HG03103 (cell line): ENCODE data around the gene SPEM3.

ENCODE experiments used
- ATAC-seq: cut with Tn5 transposase; IDR thresholded peaks from one replicate; pipeline ENCODE4 v1.9.1; 2021; ENCODE audit warnings: low read depth; ENCODE audit not compliant: unreplicated experiment

The SPEM3 gene

DNA sequence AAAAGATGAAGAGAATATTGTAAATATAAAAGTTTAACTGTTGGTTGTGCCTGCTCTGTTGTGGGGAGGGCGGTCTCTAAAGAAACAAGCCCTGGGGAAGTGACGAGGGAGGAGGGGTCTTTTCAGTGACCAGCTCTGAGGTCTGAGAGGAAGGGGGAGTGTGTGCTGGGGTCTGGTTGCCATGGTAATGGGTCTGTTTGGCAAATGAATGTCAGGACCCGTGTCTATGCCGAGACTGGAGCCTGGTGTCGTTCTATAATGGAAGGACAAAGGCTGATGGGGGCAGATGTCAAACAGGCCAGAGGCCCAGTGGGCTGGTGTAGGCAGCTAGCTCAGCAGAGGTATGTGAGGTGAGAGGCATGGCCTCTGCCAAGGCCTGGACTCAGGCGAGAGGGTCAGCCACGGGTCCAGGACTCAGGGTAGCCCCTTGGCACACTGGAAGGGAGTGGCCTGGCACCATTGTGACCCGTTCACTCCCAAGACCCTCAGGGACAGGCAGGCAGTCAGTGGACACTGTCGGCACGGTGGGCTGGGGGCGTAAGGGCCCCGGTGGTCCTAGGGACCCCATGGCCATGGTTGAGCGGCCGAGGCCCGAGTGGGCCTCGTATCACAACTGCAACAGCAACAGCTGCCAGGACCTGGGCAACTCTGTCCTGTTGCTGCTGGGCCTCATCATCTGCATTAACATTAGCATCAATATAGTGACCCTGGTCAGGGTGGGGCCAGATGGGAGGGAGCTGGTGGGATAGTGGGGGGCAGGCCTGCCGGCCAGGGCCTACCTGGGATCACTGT, 8.6 kb upstream of the SPEM3 start, which contains the start of gene SPEM1:
TSS of gene SPEM1 (plus strand) at position 506 of the 792 bp plus-strand sequence. CDS start at position 567, 61 bp downstream.
- ATAC-seq, result no peak

DNA sequence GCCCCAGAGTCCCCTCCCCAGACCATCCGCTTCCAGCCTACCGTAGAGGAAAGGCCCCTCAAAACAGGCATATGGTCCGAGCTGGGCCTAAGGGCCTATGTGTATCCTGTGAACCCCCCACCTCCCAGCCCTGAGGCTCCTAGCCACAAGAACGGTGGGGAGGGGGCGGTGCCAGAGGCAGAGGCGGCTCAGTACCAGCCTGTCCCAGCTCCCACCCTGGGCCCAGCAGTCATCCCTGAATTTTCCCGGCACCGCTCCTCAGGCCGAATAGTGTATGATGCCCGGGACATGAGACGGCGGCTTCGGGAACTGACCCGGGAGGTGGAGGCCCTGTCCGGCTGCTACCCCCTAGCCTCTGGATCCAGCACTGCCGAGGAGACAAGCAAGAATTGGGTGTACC, 7.5 kb upstream of the SPEM3 start:
- no peak for ATAC-seq

DNA sequence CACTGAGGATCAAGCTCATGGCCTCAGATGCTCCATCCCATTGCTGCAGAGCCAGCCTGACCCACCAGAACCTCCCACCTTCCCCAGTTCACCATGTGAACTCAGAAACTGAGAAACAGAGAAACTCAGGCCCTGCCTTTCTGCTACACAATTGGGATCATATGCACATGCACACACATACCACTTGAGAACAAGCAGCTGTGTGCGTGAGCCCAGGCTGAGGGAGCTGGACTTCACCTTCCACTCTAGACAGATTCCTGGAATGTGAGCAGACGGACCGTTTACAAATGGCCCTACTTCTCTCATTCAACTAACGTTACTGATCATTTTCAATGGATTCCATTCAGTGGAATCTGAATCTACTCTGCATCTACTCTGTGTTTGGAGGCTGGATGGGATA, 5.0 kb upstream of the SPEM3 start:
- ATAC-seq, result no peak

DNA sequence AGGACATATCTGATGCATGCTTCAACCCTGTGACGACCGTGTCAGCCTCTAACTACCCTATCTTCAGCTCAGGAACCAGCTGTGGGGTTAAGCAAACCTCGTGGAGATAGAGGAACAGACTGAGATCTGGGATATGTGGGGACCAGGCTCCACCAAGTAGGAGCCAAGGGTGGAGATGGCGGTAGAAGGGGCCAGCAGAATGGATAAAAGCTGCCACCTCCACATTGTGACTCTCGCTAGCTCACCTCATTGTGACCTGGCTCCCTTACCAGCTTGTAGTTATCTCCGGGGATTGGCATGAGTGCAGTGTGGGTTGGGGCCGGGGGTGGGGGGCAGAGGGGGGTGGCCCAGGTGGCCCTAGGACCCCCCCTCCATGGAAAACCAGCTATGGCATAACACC, 3.3 kb upstream of the SPEM3 start, which contains the start of gene SPEM2:
TSS of gene SPEM2 (plus strand) at position 301 of the 400 bp plus-strand sequence. CDS start at position 374, 73 bp downstream.
- no peak for ATAC-seq

DNA sequence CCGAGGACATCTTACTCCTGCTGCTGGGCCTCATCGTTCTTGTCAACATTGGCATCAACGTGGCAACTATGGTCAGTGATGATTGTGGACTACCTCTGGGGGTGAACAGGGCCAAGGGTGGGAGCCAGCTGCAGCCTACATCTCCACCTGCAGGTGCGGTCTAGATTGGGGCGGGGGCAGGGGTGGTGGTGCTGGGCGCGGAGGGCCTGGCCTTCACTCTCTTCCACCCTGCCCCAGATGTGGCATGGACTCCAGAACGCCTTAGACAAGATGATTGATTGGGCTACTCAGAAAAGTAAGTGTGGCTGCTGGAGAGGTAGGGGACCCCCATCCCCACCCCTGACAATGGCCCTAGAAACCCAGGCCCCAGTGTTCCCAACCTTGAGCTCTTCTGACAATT, 2.9 kb upstream of the SPEM3 start:
- ATAC-seq, result no peak

DNA sequence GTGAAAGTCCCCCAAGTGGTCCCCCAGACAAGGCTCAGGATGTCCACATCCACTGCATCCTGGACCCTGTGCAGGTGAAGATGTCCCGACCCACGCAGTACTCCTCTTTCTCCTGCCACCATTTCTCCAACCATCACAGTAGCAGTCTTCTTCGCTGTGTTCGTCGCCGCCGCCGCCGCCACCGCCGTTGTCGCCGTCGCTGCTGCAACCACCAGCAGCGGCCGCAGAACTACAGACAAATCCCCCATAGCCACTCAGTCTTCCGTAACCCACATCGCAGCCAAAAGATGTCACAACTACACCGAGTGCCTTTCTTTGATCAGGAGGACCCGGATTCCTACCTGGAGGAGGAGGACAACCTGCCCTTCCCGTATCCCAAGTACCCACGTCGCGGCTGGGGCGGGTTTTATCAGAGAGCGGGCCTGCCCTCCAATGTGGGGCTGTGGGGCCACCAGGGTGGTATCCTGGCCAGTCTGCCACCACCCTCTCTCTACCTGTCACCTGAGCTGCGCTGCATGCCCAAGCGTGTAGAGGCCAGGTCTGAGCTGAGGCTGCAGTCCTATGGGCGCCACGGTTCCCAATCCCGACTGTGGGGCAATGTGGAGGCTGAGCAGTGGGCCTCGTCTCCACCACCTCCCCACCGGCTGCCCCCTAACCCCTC, 2.3 kb upstream of the SPEM3 start:
- ATAC-seq, result no peak

DNA sequence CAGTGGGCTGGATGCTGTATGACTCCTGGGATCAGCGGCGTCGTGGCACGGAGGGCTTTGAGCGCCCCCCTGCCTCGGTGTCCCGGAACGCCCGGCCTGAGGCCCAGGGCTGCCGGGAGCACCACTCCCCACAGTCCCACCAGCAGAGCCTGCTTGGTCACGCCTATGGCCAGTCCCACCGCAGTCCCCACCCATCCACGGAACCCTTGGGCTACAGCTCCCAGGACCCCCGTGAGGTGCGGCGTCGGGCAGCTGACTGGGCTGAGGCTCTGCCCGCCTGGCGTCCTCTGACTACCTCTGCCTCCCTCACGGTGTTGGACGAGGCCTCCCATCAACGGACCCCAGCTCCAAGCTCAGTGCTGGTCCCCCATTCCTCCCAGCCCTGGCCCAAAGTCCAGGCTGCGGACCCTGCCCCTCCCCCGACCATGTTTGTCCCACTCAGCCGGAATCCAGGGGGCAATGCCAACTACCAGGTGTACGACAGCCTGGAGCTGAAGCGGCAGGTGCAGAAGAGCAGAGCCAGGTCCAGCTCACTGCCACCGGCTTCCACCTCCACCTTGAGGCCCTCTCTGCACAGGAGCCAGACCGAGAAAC, 1.7 kb upstream of the SPEM3 start:
- no peak for ATAC-seq

DNA sequence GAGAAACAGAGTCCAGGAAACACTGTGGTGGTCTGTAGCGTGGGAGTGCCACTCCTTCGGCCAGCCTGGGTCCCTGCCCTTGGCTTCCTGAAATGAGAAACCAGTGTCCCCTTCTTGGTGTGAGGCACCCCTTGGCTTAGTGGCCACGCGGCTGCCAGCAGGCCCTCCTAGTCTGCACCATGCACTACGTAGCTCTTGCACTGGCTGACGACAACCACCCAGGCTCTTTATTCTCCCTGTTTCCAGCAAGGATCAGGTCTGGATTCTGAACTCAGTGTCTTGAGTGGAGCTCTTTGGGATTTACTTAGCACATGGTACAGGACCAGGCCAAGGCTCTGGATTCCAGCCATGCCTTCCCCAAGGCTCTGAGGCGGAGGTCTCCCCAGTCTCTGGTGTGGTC, 1.1 kb upstream of the SPEM3 start:
- no peak for ATAC-seq

DNA sequence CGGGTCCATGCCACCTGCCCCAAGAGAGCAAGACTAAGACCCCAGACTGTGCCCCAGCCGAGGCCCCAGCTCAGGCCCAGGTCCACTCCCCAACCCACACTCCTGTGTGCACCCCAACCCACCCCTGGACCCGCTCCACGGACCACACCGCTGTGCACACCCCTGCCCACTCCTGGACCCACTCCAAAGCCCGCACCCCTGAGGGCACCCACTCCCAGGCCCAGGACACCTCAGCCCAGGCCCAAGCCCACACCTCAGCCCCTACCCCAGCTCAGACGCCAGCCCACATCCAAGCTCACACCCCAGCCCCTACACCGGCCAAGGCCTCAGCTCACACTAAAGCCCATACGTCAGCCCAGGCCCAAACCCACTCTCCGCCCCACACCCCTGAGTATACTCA, 1.1 kb downstream of the SPEM3 start:
- no peak for ATAC-seq

DNA sequence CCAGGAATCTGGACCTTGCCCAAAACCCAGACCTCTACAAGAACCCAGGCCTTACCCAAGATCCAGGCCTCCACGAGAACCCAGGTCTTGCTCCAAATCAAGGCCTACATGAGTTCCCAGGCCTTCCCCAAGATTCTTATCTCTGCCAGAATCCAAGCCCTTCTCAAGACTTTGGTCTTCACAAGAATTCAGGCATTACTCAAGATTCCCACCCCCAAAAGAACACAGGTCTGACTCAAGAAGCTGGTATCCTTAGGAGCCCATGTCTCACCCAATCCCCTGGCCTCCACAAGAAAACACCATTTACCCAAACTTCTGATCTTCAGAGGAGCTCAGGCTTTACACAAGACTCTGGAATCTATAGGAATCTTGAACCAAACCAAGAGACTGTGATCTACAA, 2.6 kb downstream of the SPEM3 start:
- no peak for ATAC-seq

DNA sequence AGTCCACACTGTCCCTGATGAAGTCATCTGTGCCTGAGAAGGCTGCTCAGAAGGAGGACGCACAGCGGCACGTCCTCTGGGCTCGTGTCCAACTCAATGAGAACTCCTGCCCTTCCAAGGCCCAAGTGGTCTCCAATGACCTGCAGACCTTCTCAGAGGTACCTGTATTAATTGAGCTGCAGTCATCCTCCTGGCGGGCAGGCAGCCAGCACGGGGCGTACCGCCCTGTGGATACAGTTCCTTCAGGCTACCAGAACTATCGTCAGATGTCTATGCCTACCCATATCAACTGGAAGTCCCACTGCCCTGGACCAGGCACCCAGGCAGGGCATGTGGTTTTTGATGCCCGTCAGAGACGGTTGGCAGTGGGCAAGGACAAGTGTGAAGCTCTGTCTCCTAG, 3.6 kb downstream of the SPEM3 start:
- ATAC-seq, result no peak

DNA sequence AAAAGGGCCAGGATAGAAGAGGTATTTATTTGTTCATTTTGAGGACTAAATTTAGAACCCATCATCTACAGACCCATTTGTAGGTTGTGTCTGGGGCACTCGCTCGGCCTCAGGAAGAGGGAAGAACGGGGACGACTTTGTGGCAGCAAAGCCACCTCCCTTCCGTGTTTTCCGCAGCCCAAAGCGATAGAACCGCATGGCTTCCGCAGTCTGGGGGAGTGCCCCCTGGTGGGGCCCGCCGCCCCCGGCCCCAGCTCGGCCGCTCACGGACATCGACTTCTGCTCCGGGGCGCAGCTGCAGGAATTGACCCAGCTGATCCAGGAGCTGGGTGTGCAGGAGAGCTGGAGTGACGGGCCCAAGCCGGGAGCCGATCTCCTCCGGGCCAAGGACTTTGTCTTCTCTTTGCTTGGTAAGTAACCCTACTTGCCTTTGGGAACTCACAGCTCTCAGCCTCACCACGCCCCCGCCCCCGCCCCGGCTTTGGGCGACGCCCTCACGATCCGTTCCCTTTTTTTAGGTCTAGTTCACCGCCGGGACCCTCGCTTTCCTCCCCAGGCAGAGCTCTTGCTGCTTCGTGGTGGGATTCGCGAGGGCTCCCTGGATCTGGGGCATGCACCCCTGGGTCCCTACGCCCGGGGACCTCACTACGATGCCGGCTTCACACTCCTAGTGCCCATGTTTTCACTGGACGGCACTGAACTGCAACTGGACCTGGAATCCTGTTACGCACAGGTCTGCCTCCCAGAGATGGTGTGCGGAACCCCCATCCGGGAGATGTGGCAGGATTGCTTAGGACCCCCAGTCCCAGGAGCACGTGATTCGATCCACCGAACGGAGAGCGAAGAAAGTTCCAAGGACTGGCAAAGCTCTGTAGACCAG, 7.3 kb downstream of the SPEM3 start:
- ATAC-seq, result peak; percentile 10

DNA sequence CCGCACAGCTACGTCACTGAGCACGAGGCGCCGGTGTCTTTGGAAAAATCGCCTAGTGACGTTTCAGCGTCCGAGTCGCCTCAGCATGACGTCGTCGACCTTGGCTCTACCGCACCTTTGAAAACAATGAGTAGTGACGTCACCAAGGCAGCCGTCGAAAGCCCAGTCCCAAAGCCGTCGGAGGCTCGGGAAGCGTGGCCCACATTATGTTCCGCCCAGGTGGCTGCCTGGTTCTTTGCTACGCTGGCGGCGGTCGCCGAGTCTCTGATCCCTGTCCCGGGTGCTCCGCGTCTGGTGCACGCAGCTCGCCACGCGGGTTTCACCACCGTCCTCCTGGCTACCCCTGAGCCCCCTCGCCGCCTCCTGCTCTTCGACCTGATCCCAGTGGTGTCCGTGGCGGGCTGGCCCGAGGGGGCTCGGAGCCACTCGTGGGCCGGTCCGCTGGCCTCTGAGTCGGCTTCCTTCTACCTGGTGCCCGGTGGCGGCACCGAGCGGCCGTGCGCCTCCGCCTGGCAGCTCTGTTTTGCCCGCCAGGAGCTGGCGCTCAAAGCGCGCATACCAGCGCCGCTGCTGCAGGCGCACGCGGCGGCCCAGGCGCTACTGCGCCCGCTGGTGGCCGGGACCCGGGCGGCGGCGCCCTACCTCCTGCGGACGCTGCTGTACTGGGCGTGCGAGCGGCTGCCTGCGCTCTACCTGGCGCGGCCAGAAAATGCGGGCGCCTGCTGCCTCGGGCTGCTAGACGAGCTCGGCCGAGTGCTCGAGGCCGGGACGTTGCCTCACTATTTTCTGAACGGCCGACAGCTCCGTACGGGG, 8.1 kb downstream of the SPEM3 start:
- no peak for ATAC-seq

DNA sequence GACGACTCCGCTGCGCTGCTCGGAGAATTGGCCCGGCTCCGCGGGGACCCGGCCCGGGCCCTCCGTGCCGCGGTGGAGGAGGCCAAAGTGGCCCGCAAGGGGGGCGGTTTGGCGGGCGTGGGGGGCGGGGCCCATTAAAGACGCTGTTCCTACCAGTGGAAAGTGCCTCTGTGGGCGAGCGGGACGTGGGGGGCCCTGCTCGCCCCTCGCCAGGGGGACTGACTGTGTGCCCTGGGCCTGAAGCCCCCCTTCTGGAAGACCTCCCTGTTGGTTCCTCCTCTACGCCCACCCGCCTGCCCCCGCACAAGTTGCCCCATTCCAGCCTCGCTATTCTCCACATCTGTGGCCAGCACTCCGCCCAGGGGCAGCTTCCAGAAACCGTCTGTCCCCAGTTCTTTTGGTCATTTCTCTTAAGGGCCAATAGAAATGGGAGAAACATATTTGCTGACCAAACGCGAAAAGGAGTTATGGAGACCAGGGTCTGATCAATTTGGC, 8.8 kb downstream of the SPEM3 start:
- ATAC-seq, result no peak

DNA sequence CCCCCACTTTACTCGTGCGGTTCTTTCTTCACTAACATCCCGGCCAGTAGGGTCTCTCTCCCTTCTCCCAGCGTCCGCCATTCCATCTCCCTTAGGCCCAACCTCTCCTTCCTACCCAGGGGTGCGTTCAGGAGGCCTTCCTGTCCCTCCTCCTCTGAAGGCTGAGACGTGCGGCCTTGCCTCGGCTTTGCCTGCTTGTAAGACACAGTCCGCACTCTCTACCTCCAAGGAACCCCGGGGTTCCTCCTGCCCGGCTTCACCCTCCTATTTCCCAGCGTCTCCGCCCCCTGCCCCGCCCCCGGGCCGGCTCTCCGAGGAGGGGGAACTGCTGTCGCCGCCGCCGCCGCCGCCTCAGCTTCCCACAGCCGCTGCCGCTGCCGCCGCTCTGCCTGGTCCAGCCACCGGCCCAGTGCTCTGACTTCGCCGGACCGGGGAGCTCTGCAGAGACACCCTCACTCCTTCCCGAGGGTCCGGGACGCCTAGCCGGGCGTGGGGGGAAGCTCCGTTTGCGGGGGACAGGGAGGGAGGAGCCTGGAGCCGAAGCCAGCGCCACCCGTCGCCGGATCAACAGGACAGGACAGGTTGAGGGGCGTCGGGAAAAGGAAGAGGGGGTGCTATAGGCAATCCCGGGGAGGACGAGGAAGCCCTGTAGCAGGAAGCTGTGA, 9.4 kb downstream of the SPEM3 start:
- no peak for ATAC-seq

DNA sequence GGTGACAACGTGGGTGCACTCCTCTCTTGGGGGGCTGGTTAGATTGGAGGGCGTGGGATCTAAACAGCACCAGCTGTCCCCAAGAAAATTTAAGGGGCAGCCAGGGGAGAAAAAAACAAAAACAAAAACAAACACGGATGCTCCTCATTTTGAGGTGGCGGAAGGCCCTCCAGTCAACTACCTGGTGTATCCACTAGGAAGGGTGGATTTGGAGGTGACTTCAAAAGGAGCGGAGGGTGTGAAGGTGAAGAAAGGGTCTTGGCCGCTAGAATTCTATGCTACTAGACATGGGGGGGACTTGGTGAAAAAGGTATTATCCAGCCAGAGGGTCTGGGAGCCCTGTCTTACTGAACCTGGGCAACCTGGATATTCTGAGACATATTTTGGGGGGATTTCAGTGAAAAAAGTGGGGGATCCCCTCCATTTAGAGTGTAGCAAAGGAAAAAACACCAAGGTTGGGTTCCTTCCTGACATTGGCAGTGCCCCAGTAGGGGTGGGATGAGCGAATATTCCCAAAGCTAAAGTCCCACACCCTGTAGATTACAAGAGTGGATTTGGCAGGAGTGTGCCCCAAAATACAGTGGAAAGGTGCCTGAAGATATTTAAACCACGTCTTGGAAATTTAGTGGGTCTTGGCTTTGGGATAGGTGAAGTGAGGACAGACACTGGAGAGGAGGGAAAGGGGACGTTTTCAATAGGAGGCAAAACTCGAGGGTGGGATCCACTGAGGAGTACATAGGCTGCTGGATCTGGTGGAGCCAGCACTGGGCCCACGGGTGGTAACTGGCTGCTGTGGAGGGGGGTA, 10.2 kb downstream of the SPEM3 start:
- no peak for ATAC-seq

DNA sequence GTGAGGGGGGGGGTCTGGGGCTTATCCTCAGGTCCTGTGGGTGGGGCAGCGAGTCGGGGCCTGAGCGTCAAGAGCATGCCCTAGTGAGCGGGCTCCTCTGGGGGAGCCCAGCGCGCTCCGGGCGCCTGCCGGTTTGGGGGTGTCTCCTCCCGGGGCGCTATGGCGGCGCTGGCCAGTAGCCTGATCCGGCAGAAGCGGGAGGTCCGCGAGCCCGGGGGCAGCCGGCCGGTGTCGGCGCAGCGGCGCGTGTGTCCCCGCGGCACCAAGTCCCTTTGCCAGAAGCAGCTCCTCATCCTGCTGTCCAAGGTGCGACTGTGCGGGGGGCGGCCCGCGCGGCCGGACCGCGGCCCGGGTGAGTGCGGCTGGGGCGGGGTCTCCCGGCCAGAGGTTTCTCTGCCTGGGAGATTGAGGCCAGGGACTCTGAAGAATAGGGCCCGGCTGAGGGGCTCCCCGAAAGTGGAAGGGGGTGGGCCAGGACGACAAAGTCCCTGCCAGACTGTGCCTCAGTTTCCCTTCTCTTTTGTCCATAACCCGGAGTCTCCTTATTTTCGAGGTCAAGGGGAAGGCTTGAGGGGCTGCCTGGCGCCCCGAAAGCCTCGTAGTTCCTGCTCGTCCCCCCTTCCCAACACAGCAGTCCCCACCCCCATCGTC, 10.9 kb downstream of the SPEM3 start, which contains the start of gene FGF11:
TSS of gene FGF11 (plus strand) at position 51 of the 651 bp plus-strand sequence. CDS start at position 160, 109 bp downstream.
- ATAC-seq, result no peak
